PFSK-1 (cell line): ENCODE results near the gene FGGY.

ENCODE experiments used
- POLR2AphosphoS5 ChIP-seq: IDR thresholded peaks from 2 replicates; pipeline ENCODE4 v1.6.1; 2012; ENCODE audit warnings: low read depth, mild to moderate bottlenecking, control low read depth, low read length, moderate library complexity
- TAF1 ChIP-seq: IDR thresholded peaks from 2 replicates; pipeline ENCODE4 v1.6.1; 2012; ENCODE audit warnings: low read length, control low read depth, borderline replicate concordance; ENCODE audit not compliant: insufficient read depth

DNA sequence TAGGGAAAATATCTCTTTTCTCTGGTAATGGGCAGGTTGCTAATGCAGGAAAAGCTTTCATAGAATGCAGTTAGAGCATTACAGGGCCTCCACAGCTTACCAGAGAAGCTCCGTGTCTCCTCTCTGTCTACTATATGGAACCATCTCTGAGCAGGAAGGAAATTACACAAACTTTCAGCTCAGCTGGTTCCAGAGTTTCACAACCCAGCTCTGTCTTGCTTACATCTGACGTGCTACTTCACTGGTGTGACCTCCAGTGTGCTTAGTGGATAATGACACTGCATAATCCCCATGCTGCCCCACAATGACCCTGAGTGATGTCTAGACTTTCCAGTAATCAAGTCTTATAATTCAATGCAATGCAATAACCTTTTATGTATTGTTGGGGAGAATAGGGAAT lies 4.3 kb upstream of the FGGY start:
- TF ChIP-seq POLR2AphosphoS5, result no peak
- TF ChIP-seq TAF1, result no peak
